CD8-positive, alpha-beta memory T cell (primary cell): ENCODE measurements around the gene GNMT. TPM values are rescaled to one million over a fixed set of nuclear protein-coding genes. Genes with fewer than 3 reads are reported as not detected.

Experiments used
- CTCF ChIA-PET: fragments of 350-600 bp; sonication (Branson Sonifier 250); formaldehyde crosslinking; loops from one replicate; lab custom pipeline; 2021; ENCODE audit warnings: antibody characterized with exemption; lab: Charles Lee
- POLR2A ChIA-PET: fragments of 350-600 bp; sonication (Branson Sonifier 250); formaldehyde crosslinking; loops from one replicate; lab custom pipeline; 2021; ENCODE audit warnings: antibody characterized with exemption; lab: Charles Lee
- DNase-seq, 5 donors: peaks; one replicate each; pipeline versions ENCODE4 v3.0.0 to v3.0.0-alpha.2; 2020 to 2022; ENCODE audit warnings: mixed read lengths in 1 of 5
- H3K27ac ChIP-seq: one replicate; pipeline ENCODE4 v1.7.0; 2013; ENCODE audit warnings: low read depth, mild to moderate bottlenecking, low read length, moderate library complexity
- H3K27me3 ChIP-seq: 2 replicates; pipeline ENCODE4 v1.7.0; 2013; ENCODE audit warnings: low read length, mild to moderate bottlenecking; ENCODE audit not compliant: insufficient read depth, poor library complexity, severe bottlenecking
- H3K36me3 ChIP-seq: 2 replicates; pipeline ENCODE4 v1.7.0; 2013; ENCODE audit warnings: mild to moderate bottlenecking, low read length, moderate library complexity; ENCODE audit not compliant: insufficient read depth
- H3K4me1 ChIP-seq: 2 replicates; pipeline ENCODE4 v1.7.0; 2013; ENCODE audit warnings: mild to moderate bottlenecking, low read length, moderate library complexity; ENCODE audit not compliant: insufficient read depth
- H3K4me3 ChIP-seq: 2 replicates; pipeline ENCODE4 v1.7.0; 2013; ENCODE audit warnings: mild to moderate bottlenecking, low read length
- H3K9me3 ChIP-seq: 2 replicates; pipeline ENCODE4 v1.7.0; 2013; ENCODE audit warnings: mild to moderate bottlenecking, low read length
- H3K27ac Mint-ChIP-seq, 8 donors: one replicate each; pipeline ENCODE4 v1.8.0; 2020 to 2021; ENCODE audit warnings: mixed read lengths in 8 of 8, mild to moderate bottlenecking in 6 of 8, inconsistent platforms in 3 of 8, moderate library complexity in 3 of 8
- H3K27me3 Mint-ChIP-seq, 2 donors: one replicate each; pipeline ENCODE4 v1.8.0; 2020 to 2021; ENCODE audit warnings: mixed read lengths in 2 of 2, mild to moderate bottlenecking in 1 of 2, moderate library complexity in 1 of 2
- H3K36me3 Mint-ChIP-seq, 3 donors: one replicate each; pipeline ENCODE4 v1.8.0; 2020 to 2021; ENCODE audit warnings: mixed read lengths in 3 of 3, inconsistent platforms in 1 of 3, mild to moderate bottlenecking in 1 of 3
- H3K4me1 Mint-ChIP-seq, 3 donors: one replicate each; pipeline ENCODE4 v1.8.0; 2020 to 2021; ENCODE audit warnings: mixed read lengths in 3 of 3, inconsistent platforms in 1 of 3, mild to moderate bottlenecking in 1 of 3
- H3K4me3 Mint-ChIP-seq, 7 donors: one replicate each; pipeline ENCODE4 v1.8.0; 2020 to 2021; ENCODE audit warnings: mixed read lengths in 7 of 7, mild to moderate bottlenecking in 6 of 7, moderate library complexity in 4 of 7, inconsistent platforms in 2 of 7
- H3K9me3 Mint-ChIP-seq, 5 donors: one replicate each; pipeline ENCODE4 v1.8.0; 2020 to 2022; ENCODE audit warnings: mixed read lengths in 5 of 5, mild to moderate bottlenecking in 3 of 5, moderate library complexity in 2 of 5, inconsistent platforms in 1 of 5
- polyA plus RNA-seq: library from polyadenylated mRNA; unstranded; fragments of 300-500 nt; fragmentation: Illumina TruSeq; gene quantifications from one replicate; pipeline ENCODE4 v1.2.3, GENCODE V29; 2021
- total RNA-seq, 2 experiments: library from RNA; stranded (reverse); gene quantifications; one replicate each; pipeline ENCODE4 v1.2.3, GENCODE V29; 2021

The GNMT gene
- total and polyA plus RNA-seq, 3 experiments from 2014 or later, result 0.39 to 0.51 TPM; not detected in 1

GRCh38 chr6:42970871-42971612, 10.5 kb downstream of the GNMT start:
- H3K27me3 Mint-ChIP-seq, result no peaks in the 10 kb centered on the region
- H3K27me3 ChIP-seq, result no peaks in the 10 kb centered on the region
- H3K4me1 Mint-ChIP-seq, result peaks cover 2 to 19% (median 10%) of the 10 kb centered on the region in 3 donors
- ChIA-PET CTCF (no interaction called here), POLR2A (interaction anchor here (1.4 kb wide), 1 partner anchor 13 kb away, joined by 3 read pairs; the partner anchor contains the start of gene PPP2R5D)
- DNase-seq, result no peak
- H3K27ac Mint-ChIP-seq, result peak overlapping the region in 2 of 8 donors; percentile 35 to 47
- H3K27ac ChIP-seq, result peak overlapping the region; percentile 13
- H3K9me3 ChIP-seq, result no peaks in the 10 kb centered on the region
- peaks cover 5% of the 10 kb centered on the region for H3K4me1 ChIP-seq
- no peaks in the 10 kb centered on the region for H3K9me3 Mint-ChIP-seq
- no peak overlapping the region for H3K4me3 Mint-ChIP-seq
- H3K36me3 ChIP-seq, result peaks cover 14% of the 10 kb centered on the region
- peaks cover 0 to 52% (median 4%) of the 10 kb centered on the region in 3 donors for H3K36me3 Mint-ChIP-seq
- H3K4me3 ChIP-seq, result no peak overlapping the region

- H3K9me3 Mint-ChIP-seq, result no peaks in the 10 kb centered on the region
- Histone ChIP-seq H3K4me1 (peaks cover 12% of the 10 kb centered on the region), H3K9me3 (no peaks in the 10 kb centered on the region), H3K27me3 (no peaks in the 10 kb centered on the region), H3K4me3 (no peak overlapping the region), H3K36me3 (peaks cover 14% of the 10 kb centered on the region), H3K27ac (peak overlapping the region; percentile 13)
- H3K4me1 Mint-ChIP-seq, result peaks cover 8 to 27% (median 17%) of the 10 kb centered on the region in 3 donors
- no peak overlapping the region for H3K4me3 Mint-ChIP-seq
- no peak for DNase-seq
- CTCF ChIA-PET, result no interaction called here
- peaks cover 0 to 47% (median 4%) of the 10 kb centered on the region in 3 donors for H3K36me3 Mint-ChIP-seq
- H3K27ac Mint-ChIP-seq, result peak overlapping the region in 2 of 8 donors; percentile 11 to 23
- POLR2A ChIA-PET, result interaction anchor here (1.4 kb wide), 1 partner anchor 12 kb away, joined by 3 read pairs; the partner anchor contains the start of gene PPP2R5D
- H3K27me3 Mint-ChIP-seq, result no peaks in the 10 kb centered on the region
Observed at GRCh38 chr6:42971746-42972327, 11.3 kb downstream of the GNMT start.

- Mint-ChIP-seq H3K36me3 (peaks cover 0 to 37% (median 5%) of the 10 kb centered on the region in 3 donors), H3K27me3 (no peaks in the 10 kb centered on the region), H3K4me3 (no peak overlapping the region), H3K9me3 (no peaks in the 10 kb centered on the region), H3K4me1 (peaks cover 15 to 39% (median 30%) of the 10 kb centered on the region in 3 donors), H3K27ac (peak overlapping the region in 5 of 8 donors; percentile 14 to 88 (median 27))
- CTCF ChIA-PET, result interaction anchor here (0.7 to 1.1 kb wide), 3 partner anchors 12 to 44 kb away, joined by 3 read pairs; partner anchors contain the start of genes CNPY3, KLHDC3 and MEA1
- POLR2A ChIA-PET, result interaction anchor here (1.2 kb wide), 1 partner anchor 8 kb away, joined by 4 read pairs; no protein-coding TSS in a partner anchor
- Histone ChIP-seq H3K27ac (no peak overlapping the region), H3K4me1 (peaks cover 26% of the 10 kb centered on the region), H3K4me3 (no peak overlapping the region), H3K27me3 (no peaks in the 10 kb centered on the region), H3K36me3 (peaks cover 8% of the 10 kb centered on the region), H3K9me3 (no peaks in the 10 kb centered on the region)
- DNase-seq, result no peak
Observed at GRCh38 chr6:42973926-42974325, 13.4 kb downstream of the GNMT start.

GRCh38 chr6:42974919-42975505, 14.5 kb downstream of the GNMT start:
- Mint-ChIP-seq H3K27ac (peak overlapping the region in 2 of 8 donors; percentile 70 to 87), H3K36me3 (peaks cover 0 to 36% (median 5%) of the 10 kb centered on the region in 3 donors), H3K9me3 (no peaks in the 10 kb centered on the region), H3K4me1 (peaks cover 25 to 50% (median 40%) of the 10 kb centered on the region in 3 donors), H3K4me3 (peak overlapping the region in 2 of 7 donors; percentile 27 to 28), H3K27me3 (no peaks in the 10 kb centered on the region)
- no peak for DNase-seq
- CTCF ChIA-PET, result interaction anchor here (0.8 to 1.1 kb wide), 2 partner anchors 46 to 169 kb away, joined by 3 read pairs; partner anchors contain the start of gene CNPY3
- peaks cover 4% of the 10 kb centered on the region for H3K36me3 ChIP-seq
- H3K9me3 ChIP-seq, result no peaks in the 10 kb centered on the region
- H3K27ac ChIP-seq, result no peak overlapping the region
- H3K4me3 ChIP-seq, result no peak overlapping the region
- no peaks in the 10 kb centered on the region for H3K27me3 ChIP-seq
- POLR2A ChIA-PET, result interaction anchor here (0.7 to 1.2 kb wide), 4 partner anchors 9 to 85 kb away, joined by 3 to 4 read pairs (median 3); partner anchors contain the start of gene PPP2R5D
- H3K4me1 ChIP-seq, result peaks cover 34% of the 10 kb centered on the region

DNA sequence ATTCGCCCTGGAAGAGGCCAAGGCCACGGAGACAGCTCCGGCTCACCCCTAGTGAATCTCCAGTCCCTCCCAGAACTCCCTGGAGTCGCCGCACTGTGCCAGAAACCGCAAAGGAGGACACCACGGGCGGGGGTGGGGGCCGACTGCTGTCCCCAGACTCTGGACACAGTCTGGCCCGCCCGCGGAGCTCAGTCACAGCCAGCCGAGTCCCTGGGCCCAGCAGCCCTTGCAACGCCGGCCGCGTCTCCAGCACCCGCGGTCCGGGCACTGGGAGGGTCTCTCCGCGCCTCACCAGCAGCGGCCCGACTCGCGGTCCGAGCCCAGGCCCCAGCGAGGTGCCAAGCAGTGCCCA, 17.9 kb downstream of the GNMT start:
- peak in 2 of 5 donors; percentile 6 to 24 for DNase-seq
- peaks cover 42% of the 10 kb centered on the region for H3K4me1 ChIP-seq
- peak overlapping the region; percentile 80 for H3K4me3 ChIP-seq
- peak overlapping the region; percentile 79 for H3K27ac ChIP-seq
- no peaks in the 10 kb centered on the region for H3K27me3 ChIP-seq
- Mint-ChIP-seq H3K27ac (peak overlapping the region; percentile 85 to 95 (median 90)), H3K27me3 (no peaks in the 10 kb centered on the region), H3K4me3 (peak overlapping the region; percentile 84 to 94 (median 87)), H3K4me1 (peaks cover 33 to 61% (median 48%) of the 10 kb centered on the region in 3 donors), H3K9me3 (no peaks in the 10 kb centered on the region), H3K36me3 (peaks cover 0 to 26% (median 2%) of the 10 kb centered on the region in 3 donors)
- CTCF ChIA-PET, result interaction anchor here (1.0 to 2.3 kb wide), 3 partner anchors 9 to 49 kb away, joined by 3 to 16 read pairs (median 4); partner anchors contain the start of gene CNPY3
- peaks cover 4% of the 10 kb centered on the region for H3K36me3 ChIP-seq
- H3K9me3 ChIP-seq, result no peaks in the 10 kb centered on the region
- POLR2A ChIA-PET, result interaction anchor here (0.6 to 2.5 kb wide), 15 partner anchors 13 to 1656 kb away, joined by 3 to 50 read pairs (median 4); partner anchors contain the start of genes CNPY3, CUL7, GNMT and GTPBP2

- Mint-ChIP-seq H3K27ac (peak within 1 kb of the TSS; percentile 94 to 99 (median 97)), H3K9me3 (no peaks in the 10 kb centered on the region), H3K4me3 (peak within 1 kb of the TSS; percentile 87 to 96 (median 94)), H3K27me3 (no peaks in the 10 kb centered on the region), H3K4me1 (peaks cover 36 to 61% (median 50%) of the 10 kb centered on the region in 3 donors), H3K36me3 (peaks cover 0 to 21% (median 2%) of the 10 kb centered on the region in 3 donors)
- peak; percentile 90 to 97 (median 94) for DNase-seq
- ChIA-PET CTCF (interaction anchor here (1.0 to 2.3 kb wide), 5 partner anchors 9 to 165 kb away, joined by 3 to 16 read pairs (median 4); partner anchors contain the start of gene CNPY3), POLR2A (interaction anchor here (0.7 to 2.5 kb wide), 19 partner anchors 13 to 1245 kb away, joined by 3 to 50 read pairs (median 3); partner anchors contain the start of genes CNPY3, CUL7, GNMT and GTPBP2)
- H3K36me3 ChIP-seq, result peaks cover 2% of the 10 kb centered on the region
- peak within 1 kb of the TSS; percentile 79 for H3K27ac ChIP-seq
- no peaks in the 10 kb centered on the region for H3K9me3 ChIP-seq
- no peaks in the 10 kb centered on the region for H3K27me3 ChIP-seq
- H3K4me1 ChIP-seq, result peaks cover 47% of the 10 kb centered on the region
- H3K4me3 ChIP-seq, result peak within 1 kb of the TSS; percentile 80
Observed at GRCh38 chr6:42978839-42979522, 18.4 kb downstream of the GNMT start, which contains the start of gene PEX6. Gene PEX6 (minus strand): TSS chr6:42979181. CDS start chr6:42979150, 31 bp downstream.
